ENCODE data around the gene ACSL5.
A peak's percentile ranks its signal among the peaks of the same experiment; 100 is the strongest.
"Not testable (repeated sequence)": the region's sequence is repeated elsewhere in the genome, so short reads cannot be mapped to it uniquely, and the experiment has no call there.

Gene ACSL5

GRCh38 chr10:112351146-112351545 is 22.8 kb upstream of the ACSL5 start:
- no peak for DNase-seq (ENCODE audit: low read depth, low spot score)

- DNase-seq (ENCODE audit: low read depth, low spot score), result no peak
Observed at GRCh38 chr10:112352044-112352443, 21.9 kb upstream of the ACSL5 start.

- DNase-seq (ENCODE audit: low read depth, low spot score), result no peak
Observed at GRCh38 chr10:112353046-112353445, 20.9 kb upstream of the ACSL5 start.

- peak; percentile 13 for DNase-seq (ENCODE audit: low read depth, low spot score)
Observed at GRCh38 chr10:112356686-112357085, 17.2 kb upstream of the ACSL5 start.

- no peak for DNase-seq (ENCODE audit: low read depth, low spot score)
Observed at GRCh38 chr10:112359606-112360307, 14.2 kb upstream of the ACSL5 start.

GRCh38 chr10:112360308-112361270 is 13.3 kb upstream of the ACSL5 start:
- peak; percentile 19 for DNase-seq (ENCODE audit: low read depth, low spot score)

GRCh38 chr10:112361951-112362751 is 11.8 kb upstream of the ACSL5 start:
- peak; percentile 26 for DNase-seq (ENCODE audit: low read depth, low spot score)

GRCh38 chr10:112362833-112363232 is 11.1 kb upstream of the ACSL5 start:
- no peak for DNase-seq (ENCODE audit: low read depth, low spot score)

- DNase-seq (ENCODE audit: low read depth, low spot score), result no peak
Observed at GRCh38 chr10:112363696-112364688, 9.9 kb upstream of the ACSL5 start.

GRCh38 chr10:112365014-112365432 is 8.9 kb upstream of the ACSL5 start:
- no peak for DNase-seq (ENCODE audit: low read depth, low spot score)

GRCh38 chr10:112365451-112365850 is 8.5 kb upstream of the ACSL5 start:
- DNase-seq (ENCODE audit: low read depth, low spot score), result no peak

GRCh38 chr10:112366992-112367391 is 6.9 kb upstream of the ACSL5 start:
- DNase-seq (ENCODE audit: low read depth, low spot score), result no peak

- no peak for DNase-seq (ENCODE audit: low read depth, low spot score)
Observed at GRCh38 chr10:112367516-112367915, 6.4 kb upstream of the ACSL5 start.

- DNase-seq (ENCODE audit: low read depth, low spot score), result no peak
Observed at GRCh38 chr10:112369495-112370423, 4.2 kb upstream of the ACSL5 start.

GRCh38 chr10:112370424-112370819 is 3.5 kb upstream of the ACSL5 start:
- no peak for DNase-seq (ENCODE audit: low read depth, low spot score)

- DNase-seq (ENCODE audit: low read depth, low spot score), result not testable (repeated sequence)
Observed at GRCh38 chr10:112371326-112371725, 2.6 kb upstream of the ACSL5 start.

- DNase-seq (ENCODE audit: low read depth, low spot score), result not testable (repeated sequence)
Observed at GRCh38 chr10:112372182-112372810, 1.6 kb upstream of the ACSL5 start.

GRCh38 chr10:112374724-112375541 is 1.0 kb downstream of the ACSL5 start:
- no peak for DNase-seq (ENCODE audit: low read depth, low spot score)

All from ELF-1 (cell line).